BE2C (cell line): ENCODE data around the gene COL8A1.
"Not testable (repeated sequence)": the region's sequence is repeated elsewhere in the genome, so short reads cannot be mapped to it uniquely, and the experiment has no call there.

Experiments used
- DNase-seq: peaks from one replicate; pipeline ENCODE4 v3.0.0-alpha.2; 2020
- H3K27me3 ChIP-seq: fragments of 250-450 bp; sonication (Bioruptor Pico); 2 replicates; pipeline ENCODE4 v1.5.1; 2020; ENCODE audit warnings: mild to moderate bottlenecking
- H3K36me3 ChIP-seq: fragments of 250-450 bp; sonication (Bioruptor Pico); 2 replicates; pipeline ENCODE4 v1.5.1; 2020; ENCODE audit warnings: mild to moderate bottlenecking
- H3K4me1 ChIP-seq: fragments of 250-450 bp; sonication (Bioruptor Pico); 2 replicates; pipeline ENCODE4 v1.5.1; 2020
- H3K4me3 ChIP-seq: 2 replicates; pipeline ENCODE4 v1.5.1; 2011; ENCODE audit warnings: low read depth, low read length
- H3K9me3 ChIP-seq: fragments of 250-450 bp; sonication (Bioruptor Pico); 2 replicates; pipeline ENCODE4 v1.5.1; 2020
- CTCF ChIP-seq: IDR thresholded peaks from 2 replicates; pipeline ENCODE4 v1.5.1; 2012; ENCODE audit warnings: mild to moderate bottlenecking, low read depth, low read length

COL8A1 gene

GRCh38 chr3:99731499-99731898 is 93.1 kb downstream of the COL8A1 start:
- Histone ChIP-seq H3K9me3 (no peaks in the 10 kb centered on the region), H3K36me3 (no peaks in the 10 kb centered on the region), H3K4me1 (no peaks in the 10 kb centered on the region), H3K27me3 (no peaks in the 10 kb centered on the region; the same call in 1 of the 2 replicates), H3K4me3 (no peak overlapping the region)
- DNase-seq = no peak
- no peak for TF ChIP-seq CTCF

- H3K4me1 ChIP-seq, DNase-seq: not testable (repeated sequence)
These were observed 102.0 kb downstream of the COL8A1 start for GRCh38 chr3:99740371-99740770.

GRCh38 chr3:99741588-99741987 is 103.2 kb downstream of the COL8A1 start:
- TF ChIP-seq CTCF = no peak
- Histone ChIP-seq H3K9me3 (no peaks in the 10 kb centered on the region), H3K4me3 (no peak overlapping the region), H3K4me1 (no peaks in the 10 kb centered on the region), H3K27me3 (no peaks in the 10 kb centered on the region), H3K36me3 (no peaks in the 10 kb centered on the region)
- no peak for DNase-seq

More at GRCh38 chr3:99740371-99740770, 102.0 kb downstream of the COL8A1 start:
- H3K27me3 ChIP-seq, H3K36me3 ChIP-seq, H3K9me3 ChIP-seq, H3K4me3 ChIP-seq: not testable (repeated sequence)

GRCh38 chr3:99747915-99748314 is 109.5 kb downstream of the COL8A1 start:
- no peaks in the 10 kb centered on the region for H3K9me3 ChIP-seq
- TF ChIP-seq CTCF = peak; percentile 43
- DNase-seq = no peak
- no peaks in the 10 kb centered on the region; the same call in 1 of the 2 replicates for H3K27me3 ChIP-seq
- no peaks in the 10 kb centered on the region for H3K36me3 ChIP-seq
- no peaks in the 10 kb centered on the region for H3K4me1 ChIP-seq
- no peak overlapping the region for H3K4me3 ChIP-seq

GRCh38 chr3:99751649-99752048 is 113.3 kb downstream of the COL8A1 start:
- no peak for TF ChIP-seq CTCF
- H3K9me3 ChIP-seq = no peaks in the 10 kb centered on the region
- DNase-seq = no peak
- H3K36me3 ChIP-seq = no peaks in the 10 kb centered on the region
- H3K4me3 ChIP-seq = no peak overlapping the region
- H3K4me1 ChIP-seq = no peaks in the 10 kb centered on the region
- peaks cover 4% of the 10 kb centered on the region for H3K27me3 ChIP-seq

GRCh38 chr3:99753268-99753975 is 115.0 kb downstream of the COL8A1 start:
- DNase-seq = peak; percentile 34
- Histone ChIP-seq H3K27me3 (peaks cover 22% of the 10 kb centered on the region), H3K36me3 (no peaks in the 10 kb centered on the region), H3K4me3 (no peak overlapping the region), H3K9me3 (no peaks in the 10 kb centered on the region), H3K4me1 (no peaks in the 10 kb centered on the region)
- peak; percentile 81 for TF ChIP-seq CTCF

- H3K36me3 ChIP-seq = no peaks in the 10 kb centered on the region
- H3K9me3 ChIP-seq = no peaks in the 10 kb centered on the region
- H3K27me3 ChIP-seq = peaks cover 32% of the 10 kb centered on the region
- H3K4me1 ChIP-seq = no peaks in the 10 kb centered on the region
- no peak for TF ChIP-seq CTCF
- no peak for DNase-seq
- no peak overlapping the region for H3K4me3 ChIP-seq
These were observed 117.4 kb downstream of the COL8A1 start for GRCh38 chr3:99755831-99756230.
